HepG2 (cell line): ENCODE measurements around the gene ANKS1A. TPM values are rescaled to one million over a fixed set of nuclear protein-coding genes. Genes with fewer than 3 reads are reported as not detected.

Source experiments
- ATAC-seq: fragments of 200-7000 bp; cut with Tn5 transposase; 3 replicates; pipeline ENCODE4 v1.9.1; 2020; ENCODE audit warnings: mild to moderate bottlenecking, moderate library complexity
- BruUV-seq: library from RNA; stranded (reverse); fragments of 400-500 nt; replicated peaks from 2 replicates; lab custom pipeline; 2021; lab: Mats Ljungman, UMichigan
- CTCF ChIA-PET: fragments of 300-600 bp; formaldehyde crosslinking; extraction: SDS; loops from one replicate; lab custom pipeline; 2021; ENCODE audit warnings: low total read pairs, inconsistent platforms, low intra/inter-chr PET ratio; lab: Yijun Ruan, JAX
- POLR2A ChIA-PET: fragments of 350-600 bp; sonication (Branson Sonifier 250); formaldehyde crosslinking; loops from one replicate; lab custom pipeline; 2020; ENCODE audit warnings: antibody characterized with exemption, inconsistent platforms; lab: Yijun Ruan, JAX
- DNase-seq: peaks from one replicate; pipeline ENCODE4 v3.0.0-alpha.2; 2015; ENCODE audit warnings: low spot score
- FAIRE-seq: peaks from 3 replicates; lab custom pipeline; 2011; peaks lifted over from hg19 to GRCh38; lab: Jason Lieb, UNC
- H2AFZ ChIP-seq: one replicate; pipeline ENCODE4 v1.6.1; 2011; ENCODE audit warnings: low read length, inconsistent platforms
- H3K27ac ChIP-seq: fragments of 300-600 bp; 3 replicates; pipeline ENCODE4 v1.8.0; 2011; ENCODE audit warnings: mixed run types, mild to moderate bottlenecking, mixed read lengths, low read length, inconsistent platforms; ENCODE audit not compliant: insufficient read depth; ENCODE audit errors: extremely low read length
- H3K27me3 ChIP-seq, 2 experiments: fragments of 200-600 bp in 1 of 2; 2 replicates in 1 of 2; 3 replicates in 1 of 2; pipeline versions ENCODE4 v1.6.0 to v1.8.0; 2011; ENCODE audit warnings: low read length in 2 of 2, mild to moderate bottlenecking in 2 of 2, moderate library complexity in 2 of 2, inconsistent platforms in 1 of 2; ENCODE audit not compliant: insufficient read depth in 2 of 2, control insufficient read depth in 1 of 2
- H3K36me3 ChIP-seq, 2 experiments: fragments of 200-600 bp in 1 of 2; replicated peaks in 1 of 2; 2 replicates in 1 of 2; 3 replicates in 1 of 2; pipeline versions ENCODE4 v1.5.1 to v1.8.0; 2011; ENCODE audit warnings: low read length in 2 of 2, inconsistent platforms in 1 of 2; ENCODE audit not compliant: insufficient read depth in 2 of 2, control insufficient read depth in 1 of 2
- H3K4me1 ChIP-seq: 2 replicates; pipeline ENCODE4 v1.5.1; 2012; ENCODE audit warnings: low read length, inconsistent platforms; ENCODE audit not compliant: insufficient read depth
- H3K4me2 ChIP-seq: 2 replicates; pipeline ENCODE4 v1.6.0; 2011; ENCODE audit warnings: low read depth, low read length, inconsistent platforms
- H3K4me3 ChIP-seq, 3 experiments: fragments of 200-600 bp in 1 of 3; sonication (generic), shearing (Covaris generic) in 1 of 3; replicated peaks in 1 of 3; 2 replicates each; pipeline ENCODE4 v1.5.1; 2011 to 2016; ENCODE audit warnings: low read length in 3 of 3, inconsistent platforms in 2 of 3, low read depth in 2 of 3, mild to moderate bottlenecking in 2 of 3, control low read depth in 1 of 3, mixed read lengths in 1 of 3; ENCODE audit not compliant: insufficient read depth in 1 of 3
- H3K79me2 ChIP-seq: one replicate; pipeline ENCODE4 v1.6.1; 2011; ENCODE audit warnings: low read length, inconsistent platforms; ENCODE audit not compliant: insufficient read depth
- H3K9ac ChIP-seq: 2 replicates; pipeline ENCODE4 v1.6.0; 2011; ENCODE audit warnings: mild to moderate bottlenecking, low read depth, low read length, inconsistent platforms; ENCODE audit not compliant: insufficient read depth
- H3K9me3 ChIP-seq: 2 replicates; pipeline ENCODE4 v1.5.1; 2012; ENCODE audit warnings: mild to moderate bottlenecking, low read length
- H4K20me1 ChIP-seq: 2 replicates; pipeline ENCODE4 v1.6.0; 2011; ENCODE audit warnings: inconsistent platforms, mild to moderate bottlenecking, low read length, moderate library complexity; ENCODE audit not compliant: insufficient read depth
- BORCS8-MEF2B ChIP-seq: sonication (generic); formaldehyde crosslinking; IDR thresholded peaks from 2 replicates; pipeline ENCODE4 v1.8.0; 2022; ENCODE audit warnings: mild to moderate bottlenecking, missing genetic modification reagents
- EEA1 ChIP-seq: sonication (generic); formaldehyde crosslinking; IDR thresholded peaks from 2 replicates; pipeline ENCODE4 v1.5.1; 2020; ENCODE audit warnings: mild to moderate bottlenecking, missing genetic modification reagents, borderline replicate concordance
- ELF1 ChIP-seq: sonication (generic); formaldehyde crosslinking; IDR thresholded peaks from 2 replicates; pipeline ENCODE4 v1.4.0; 2020; ENCODE audit warnings: missing genetic modification reagents
- EZH2 ChIP-seq: conservative IDR thresholded peaks from 2 replicates; pipeline ENCODE4 v1.6.1; 2012; ENCODE audit warnings: mild to moderate bottlenecking, low read depth, low read length, moderate library complexity
- PHB2 ChIP-seq: fragments of 450-650 bp; IDR thresholded peaks from 2 replicates; pipeline ENCODE4 v1.6.1; 2018; ENCODE audit not compliant: partially characterized antibody
- POLR2AphosphoS2 ChIP-seq: IDR thresholded peaks from 2 replicates; pipeline ENCODE4 v1.6.1; 2011; ENCODE audit warnings: low read depth, low read length, improper control_type of control experiment
- RBM22 ChIP-seq: fragments of 200-400 bp; formaldehyde crosslinking; optimal IDR thresholded peaks from 2 replicates; pipeline ENCODE3; 2017; ENCODE audit warnings: mild to moderate bottlenecking, low read length, moderate library complexity
- RELA ChIP-seq: sonication (generic); formaldehyde crosslinking; IDR thresholded peaks from 2 replicates; pipeline ENCODE4 v1.4.0; 2020; ENCODE audit warnings: missing genetic modification reagents
- SOX6 ChIP-seq, 2 experiments: fragments of 450-650 bp in 1 of 2; sonication (generic) in 1 of 2; formaldehyde crosslinking in 1 of 2; IDR thresholded peaks; 2 replicates each; pipeline versions ENCODE4 v1.4.0 to v1.6.1; 2017 to 2020; ENCODE audit warnings: antibody characterized with exemption in 1 of 2, mild to moderate bottlenecking in 1 of 2, missing genetic modification reagents in 1 of 2
- TFE3 ChIP-seq: IDR thresholded peaks from 2 replicates; pipeline ENCODE4 v1.6.1; 2016
- ZNF331 ChIP-seq: sonication (generic); formaldehyde crosslinking; IDR thresholded peaks from 2 replicates; pipeline ENCODE4 v1.4.0; 2020; ENCODE audit warnings: missing genetic modification reagents
- ZNF337 ChIP-seq: sonication (generic); formaldehyde crosslinking; IDR thresholded peaks from 2 replicates; pipeline ENCODE4 v1.5.1; 2020; ENCODE audit warnings: missing genetic modification reagents, low read depth, mild to moderate bottlenecking, borderline replicate concordance
- ZNF747 ChIP-seq: sonication (generic); formaldehyde crosslinking; IDR thresholded peaks from 2 replicates; pipeline ENCODE4 v1.8.1; 2023; ENCODE audit warnings: missing genetic modification reagents, mild to moderate bottlenecking, borderline replicate concordance
- ZNF775 ChIP-seq: sonication (generic); formaldehyde crosslinking; IDR thresholded peaks from 2 replicates; pipeline ENCODE4 v1.4.0; 2020; ENCODE audit warnings: missing genetic modification reagents, mild to moderate bottlenecking, moderate library complexity, borderline replicate concordance
- WGBS: methylation state at CpG from one replicate; pipeline ENCODE4 v1.1.6; 2017; ENCODE audit warnings: low lambda C conversion rate; 5-methylcytosine and 5-hydroxymethylcytosine counted together
- in situ Hi-C: cut with HindIII; loops from 2 replicates; pipeline ENCODE4 v1.10.0; 2017; ENCODE audit warnings: low pct_unique_long_range_greater_than_20kb; ENCODE audit not compliant: extremely low pct_ligation_motif_present
- intact Hi-C: fragments of 100-400 bp; cut with micrococcal nuclease; formaldehyde crosslinking; loops from one replicate; pipeline ENCODE4 v1.10.0; 2022; ENCODE audit not compliant: unreplicated experiment
- polyA plus RNA-seq, 8 experiments: library from polyadenylated mRNA; depleted of rRNA in 3 of 8; stranded (reverse) in 7 of 8; unstranded in 1 of 8; fragments of >200 nt; fragmentation: Illumina TruSeq in 4 of 8; extraction: Trizol in 4 of 8; gene quantifications; 2 replicates each; pipeline versions ENCODE4 v1.2.1 to v1.2.3, GENCODE V29; 2011 to 2016; ENCODE audit warnings: low read depth in 4 of 8, missing spikeins in 1 of 8, mixed read lengths in 1 of 8; ENCODE audit not compliant: insufficient read depth in 1 of 8
- total RNA-seq, 5 experiments: library from RNA; depleted of rRNA; stranded (reverse); fragments of >200 nt; fragmentation: Illumina TruSeq; extraction: Trizol; gene quantifications; 2 replicates each; pipeline ENCODE4 v1.2.3, GENCODE V29; 2016; ENCODE audit warnings: low read depth in 1 of 5
- TF ChIP-seq, protein P1 (sequence below): sonication (generic); formaldehyde crosslinking; IDR thresholded peaks from 2 replicates; pipeline ENCODE4 v1.4.0; 2020; ENCODE audit warnings: missing genetic modification reagents
- TF ChIP-seq, protein P2 (sequence below): sonication (generic); formaldehyde crosslinking; IDR thresholded peaks from 2 replicates; pipeline ENCODE4 v1.5.0; 2020; ENCODE audit warnings: mild to moderate bottlenecking, missing genetic modification reagents, borderline replicate concordance
- TF ChIP-seq, protein P3 (sequence below): sonication (generic); formaldehyde crosslinking; IDR thresholded peaks from 2 replicates; pipeline ENCODE4 v1.8.0; 2022; ENCODE audit warnings: missing genetic modification reagents, low read depth, mild to moderate bottlenecking, borderline replicate concordance

The ANKS1A gene
- total and polyA plus RNA-seq, 2 of the 13 experiments (the other 11 are each of a cell fraction or from before 2014, with no cell fraction given) = 7.2 to 15.1 TPM

- no peak for DNase-seq
- H2AFZ ChIP-seq = no peak overlapping the region
- H3K9ac ChIP-seq = no peak overlapping the region
- H3K4me2 ChIP-seq = no peak overlapping the region
- H3K4me1 ChIP-seq = no peaks in the 10 kb centered on the region
- peaks cover 13 to 15% of the 10 kb centered on the region in 2 experiments; a peak in 4 of 5 replicates for H3K36me3 ChIP-seq
- H3K27ac ChIP-seq = no peak overlapping the region
- H3K27me3 ChIP-seq = no peaks in the 10 kb centered on the region
- no peaks in the 10 kb centered on the region for H3K79me2 ChIP-seq
- in situ Hi-C loops (no loop called here), intact Hi-C loops (no loop called here)
- CTCF ChIA-PET = no interaction called here
- no TSS peak for BruUV-seq
- H3K4me3 ChIP-seq = no peak overlapping the region
- POLR2A ChIA-PET = no interaction called here
- WGBS = 92% methylated on average over 11 of the region's 11 CpGs
- ATAC-seq = no peak
- no peaks in the 10 kb centered on the region for H4K20me1 ChIP-seq
- peak; percentile 49 for FAIRE-seq
- no peaks in the 10 kb centered on the region for H3K9me3 ChIP-seq
- no peak for TF ChIP-seq ZNF331 (CRISPR knock-in tag)
- TF ChIP-seq ELF1 = no peak
- TF ChIP-seq RELA (CRISPR knock-in tag) = no peak
- TF ChIP-seq, protein P1, sequence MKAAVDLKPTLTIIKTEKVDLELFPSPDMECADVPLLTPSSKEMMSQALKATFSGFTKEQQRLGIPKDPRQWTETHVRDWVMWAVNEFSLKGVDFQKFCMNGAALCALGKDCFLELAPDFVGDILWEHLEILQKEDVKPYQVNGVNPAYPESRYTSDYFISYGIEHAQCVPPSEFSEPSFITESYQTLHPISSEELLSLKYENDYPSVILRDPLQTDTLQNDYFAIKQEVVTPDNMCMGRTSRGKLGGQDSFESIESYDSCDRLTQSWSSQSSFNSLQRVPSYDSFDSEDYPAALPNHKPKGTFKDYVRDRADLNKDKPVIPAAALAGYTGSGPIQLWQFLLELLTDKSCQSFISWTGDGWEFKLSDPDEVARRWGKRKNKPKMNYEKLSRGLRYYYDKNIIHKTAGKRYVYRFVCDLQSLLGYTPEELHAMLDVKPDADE = no peak
- TF ChIP-seq TFE3 = no peak
- TF ChIP-seq POLR2AphosphoS2 = no peak
- no peak for TF ChIP-seq EZH2
- TF ChIP-seq PHB2 = no peak
- no peak for TF ChIP-seq ZNF747 (CRISPR knock-in tag)
- no peak for TF ChIP-seq ZNF337 (CRISPR knock-in tag)
- no peak for TF ChIP-seq SOX6 (IDR thresholded peaks at IDR 0.05)
- TF ChIP-seq SOX6 (CRISPR knock-in tag; IDR thresholded peaks at IDR 0.05) = no peak
- TF ChIP-seq, protein P2, sequence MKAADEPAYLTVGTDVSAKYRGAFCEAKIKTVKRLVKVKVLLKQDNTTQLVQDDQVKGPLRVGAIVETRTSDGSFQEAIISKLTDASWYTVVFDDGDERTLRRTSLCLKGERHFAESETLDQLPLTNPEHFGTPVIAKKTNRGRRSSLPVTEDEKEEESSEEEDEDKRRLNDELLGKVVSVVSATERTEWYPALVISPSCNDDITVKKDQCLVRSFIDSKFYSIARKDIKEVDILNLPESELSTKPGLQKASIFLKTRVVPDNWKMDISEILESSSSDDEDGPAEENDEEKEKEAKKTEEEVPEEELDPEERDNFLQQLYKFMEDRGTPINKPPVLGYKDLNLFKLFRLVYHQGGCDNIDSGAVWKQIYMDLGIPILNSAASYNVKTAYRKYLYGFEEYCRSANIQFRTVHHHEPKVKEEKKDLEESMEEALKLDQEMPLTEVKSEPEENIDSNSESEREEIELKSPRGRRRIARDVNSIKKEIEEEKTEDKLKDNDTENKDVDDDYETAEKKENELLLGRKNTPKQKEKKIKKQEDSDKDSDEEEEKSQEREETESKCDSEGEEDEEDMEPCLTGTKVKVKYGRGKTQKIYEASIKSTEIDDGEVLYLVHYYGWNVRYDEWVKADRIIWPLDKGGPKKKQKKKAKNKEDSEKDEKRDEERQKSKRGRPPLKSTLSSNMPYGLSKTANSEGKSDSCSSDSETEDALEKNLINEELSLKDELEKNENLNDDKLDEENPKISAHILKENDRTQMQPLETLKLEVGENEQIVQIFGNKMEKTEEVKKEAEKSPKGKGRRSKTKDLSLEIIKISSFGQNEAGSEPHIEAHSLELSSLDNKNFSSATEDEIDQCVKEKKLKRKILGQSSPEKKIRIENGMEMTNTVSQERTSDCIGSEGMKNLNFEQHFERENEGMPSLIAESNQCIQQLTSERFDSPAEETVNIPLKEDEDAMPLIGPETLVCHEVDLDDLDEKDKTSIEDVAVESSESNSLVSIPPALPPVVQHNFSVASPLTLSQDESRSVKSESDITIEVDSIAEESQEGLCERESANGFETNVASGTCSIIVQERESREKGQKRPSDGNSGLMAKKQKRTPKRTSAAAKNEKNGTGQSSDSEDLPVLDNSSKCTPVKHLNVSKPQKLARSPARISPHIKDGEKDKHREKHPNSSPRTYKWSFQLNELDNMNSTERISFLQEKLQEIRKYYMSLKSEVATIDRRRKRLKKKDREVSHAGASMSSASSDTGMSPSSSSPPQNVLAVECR (CRISPR knock-in tag) = no peak
- no peak for TF ChIP-seq ZNF775 (CRISPR knock-in tag)
- no peak for TF ChIP-seq BORCS8-MEF2B
- TF ChIP-seq RBM22 = no peak
- TF ChIP-seq, protein P3, sequence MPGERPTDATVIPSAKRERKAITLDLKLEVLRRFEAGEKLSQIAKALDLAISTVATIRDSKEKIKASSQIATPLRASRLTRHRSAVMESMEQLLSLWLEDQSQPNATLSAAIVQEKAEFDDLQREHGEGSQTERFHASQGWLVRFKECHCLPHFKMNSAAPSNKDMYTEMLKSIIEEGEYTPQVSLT (CRISPR knock-in tag) = no peak
- no peak for TF ChIP-seq EEA1 (CRISPR knock-in tag)
Observed at GRCh38 chr6:35016502-35017321, 127.7 kb downstream of the ANKS1A start.
